ENCODE measurements around the gene PPARD. TPM values are rescaled to one million over a fixed set of nuclear protein-coding genes. Genes with fewer than 3 reads are reported as not detected.

Gene PPARD
- total RNA-seq, 2 donors from 2014 or later, result 10.9 to 11.5 TPM

DNA sequence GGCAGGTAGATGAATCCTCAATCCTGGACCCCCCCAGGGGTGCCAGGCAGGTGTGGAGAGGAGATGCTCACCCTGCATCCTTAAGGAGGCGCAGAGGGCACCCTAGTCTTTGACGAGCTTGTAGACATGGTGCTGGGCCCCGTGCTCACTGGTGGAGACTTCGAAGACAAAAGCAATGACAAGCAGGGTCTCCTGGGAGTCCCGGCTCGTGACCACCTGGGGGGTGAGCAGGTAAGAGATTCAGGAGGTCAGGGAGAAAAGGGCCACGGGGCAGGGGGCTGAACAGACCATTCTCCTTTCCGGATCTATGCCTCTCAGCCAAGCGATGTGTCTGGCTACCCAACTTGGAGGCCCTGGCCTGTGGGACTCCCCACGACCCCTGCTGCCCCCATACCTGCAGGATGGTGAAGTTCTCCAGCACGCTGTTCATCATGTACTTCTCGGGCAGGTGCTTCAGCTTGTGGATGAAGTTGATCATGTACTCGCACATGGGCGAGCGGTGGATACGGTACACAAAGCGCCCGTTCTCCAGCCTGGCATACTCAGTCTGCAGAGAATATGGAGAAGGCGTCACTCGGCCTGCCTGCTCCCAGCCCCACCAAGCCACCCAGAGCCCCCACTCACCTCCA lies 132.7 kb downstream of the PPARD start:
- no peak overlapping the region for H3K27ac ChIP-seq (ENCODE audit: low read depth, low read length)

GRCh38 chr6:35475573-35475972 lies 133.2 kb downstream of the PPARD start:
- peak; percentile 54 for DNase-seq
- H3K36me3 Mint-ChIP-seq (ENCODE audit: low read depth), result peaks cover 45% of the 10 kb centered on the region
- H3K27me3 ChIP-seq (ENCODE audit: control insufficient read depth, insufficient read depth, low read length, poor library complexity, severe bottlenecking), result no peaks in the 10 kb centered on the region
- H3K36me3 ChIP-seq (ENCODE audit: control insufficient read depth, insufficient read depth, low read length), result peaks cover 39% of the 10 kb centered on the region
- H3K9me3 ChIP-seq (ENCODE audit: control insufficient read depth, low read length), result no peaks in the 10 kb centered on the region
- no peak overlapping the region for H3K9ac ChIP-seq (ENCODE audit: extremely low read depth, low read length, poor library complexity, severe bottlenecking)
- H3K4me1 ChIP-seq (ENCODE audit: control insufficient read depth, insufficient read depth, low read length), result no peaks in the 10 kb centered on the region
- H3K27me3 Mint-ChIP-seq (ENCODE audit: insufficient read depth), result no peaks in the 10 kb centered on the region
- H3K27ac ChIP-seq (ENCODE audit: low read depth, low read length), result no peak overlapping the region
- peak overlapping the region; percentile 13 for H3K27ac Mint-ChIP-seq
- no peaks in the 10 kb centered on the region for H3K9me3 Mint-ChIP-seq
- WGBS, 2 experiments (ENCODE audit: insufficient coverage in 1 of 2, insufficient read length in 1 of 2), result 92% methylated on average over 4 of the region's 4 CpGs; no CpG with 5 or more reads in 1 of the 2 experiments
- no peak overlapping the region for H3K4me3 ChIP-seq (ENCODE audit: low read length)
- H3K4me1 Mint-ChIP-seq, result peaks cover 6% of the 10 kb centered on the region
- no peak for TF ChIP-seq CTCF (conservative IDR thresholded peaks at IDR 0.05)
- H3K4me3 Mint-ChIP-seq, result no peak overlapping the region

More for the DNA sequence above, 132.7 kb downstream of the PPARD start:
- TF ChIP-seq CTCF (conservative IDR thresholded peaks at IDR 0.05), result no peak
- no peaks in the 10 kb centered on the region for H3K9me3 ChIP-seq (ENCODE audit: control insufficient read depth, low read length)
- H3K4me1 Mint-ChIP-seq, result peaks cover 11% of the 10 kb centered on the region
- H3K36me3 ChIP-seq (ENCODE audit: control insufficient read depth, insufficient read depth, low read length), result peaks cover 44% of the 10 kb centered on the region
- H3K4me1 ChIP-seq (ENCODE audit: control insufficient read depth, insufficient read depth, low read length), result peaks cover 2% of the 10 kb centered on the region
- peak; percentile 66 for DNase-seq
- H3K27me3 ChIP-seq (ENCODE audit: control insufficient read depth, insufficient read depth, low read length, poor library complexity, severe bottlenecking), result no peaks in the 10 kb centered on the region
- no peak overlapping the region for H3K4me3 Mint-ChIP-seq
- no peaks in the 10 kb centered on the region for H3K27me3 Mint-ChIP-seq (ENCODE audit: insufficient read depth)
- peaks cover 46% of the 10 kb centered on the region for H3K36me3 Mint-ChIP-seq (ENCODE audit: low read depth)
- no peak overlapping the region for H3K9ac ChIP-seq (ENCODE audit: extremely low read depth, low read length, poor library complexity, severe bottlenecking)
- H3K9me3 Mint-ChIP-seq, result no peaks in the 10 kb centered on the region
- H3K4me3 ChIP-seq (ENCODE audit: low read length), result no peak overlapping the region
- 95% methylated on average over 16 to 20 of the region's 20 CpGs for whole genome bisulfite sequencing, 2 experiments (ENCODE audit: insufficient coverage in 1 of 2, insufficient read length in 1 of 2)
- peak overlapping the region; percentile 58 for H3K27ac Mint-ChIP-seq

DNA sequence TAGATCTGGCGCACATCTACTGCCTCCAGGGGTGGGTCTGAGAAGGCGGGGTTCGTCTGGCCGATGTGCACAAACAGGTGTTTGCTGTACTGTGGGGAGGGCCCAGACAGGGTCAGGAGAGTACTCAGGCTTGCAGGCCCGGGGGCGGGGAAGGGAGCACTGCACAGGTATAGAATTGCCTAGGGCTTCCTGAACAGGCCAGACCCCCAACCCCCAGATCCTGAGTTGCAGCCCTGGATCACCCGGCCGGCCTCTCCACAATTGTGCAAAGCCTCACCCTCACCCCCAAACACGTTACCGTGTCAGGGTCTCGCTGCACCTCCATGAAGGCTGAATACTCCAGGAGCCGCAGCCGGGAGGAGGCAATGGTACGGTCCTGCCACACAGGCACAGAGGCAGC lies 133.6 kb downstream of the PPARD start:
- no peak overlapping the region for H3K9ac ChIP-seq (ENCODE audit: extremely low read depth, low read length, poor library complexity, severe bottlenecking)
- no peak for TF ChIP-seq CTCF (conservative IDR thresholded peaks at IDR 0.05)
- Mint-ChIP-seq H3K4me1 (peaks cover 2% of the 10 kb centered on the region), H3K4me3 (no peak overlapping the region), H3K9me3 (no peaks in the 10 kb centered on the region), H3K27me3 (ENCODE audit: insufficient read depth) (no peaks in the 10 kb centered on the region), H3K27ac (peak overlapping the region; percentile 13), H3K36me3 (ENCODE audit: low read depth) (peaks cover 41% of the 10 kb centered on the region)
- DNase-seq, result peak; percentile 58
- 92 to 98% methylated on average over 7 to 14 of the region's 14 CpGs for WGBS, 2 experiments (ENCODE audit: insufficient coverage in 1 of 2, insufficient read length in 1 of 2)
- H3K36me3 ChIP-seq (ENCODE audit: control insufficient read depth, insufficient read depth, low read length), result peaks cover 34% of the 10 kb centered on the region
- no peaks in the 10 kb centered on the region for H3K27me3 ChIP-seq (ENCODE audit: control insufficient read depth, insufficient read depth, low read length, poor library complexity, severe bottlenecking)
- no peaks in the 10 kb centered on the region for H3K9me3 ChIP-seq (ENCODE audit: control insufficient read depth, low read length)
- no peak overlapping the region for H3K4me3 ChIP-seq (ENCODE audit: low read length)
- H3K27ac ChIP-seq (ENCODE audit: low read depth, low read length), result no peak overlapping the region
- no peaks in the 10 kb centered on the region for H3K4me1 ChIP-seq (ENCODE audit: control insufficient read depth, insufficient read depth, low read length)
